SK-N-SH (cell line): ENCODE measurements around the gene WIZ. TPM values are rescaled to one million over a fixed set of nuclear protein-coding genes. Genes with fewer than 3 reads are reported as not detected.
A peak's percentile ranks its signal among the peaks of the same experiment; 100 is the strongest.
"Not testable (repeated sequence)": the region's sequence is repeated elsewhere in the genome, so short reads cannot be mapped to it uniquely, and the experiment has no call there.

Source experiments
- CTCF ChIA-PET: fragments of 300-600, 350-600 bp; formaldehyde crosslinking; extraction: SDS; loops from one replicate; lab custom pipeline; 2021; lab: Yijun Ruan, JAX
- POLR2A ChIA-PET: fragments of 350-600 bp; sonication (Branson Sonifier 250); formaldehyde crosslinking; extraction: SDS; loops from one replicate; lab custom pipeline; 2020; ENCODE audit warnings: antibody characterized with exemption, inconsistent platforms; lab: Yijun Ruan, JAX
- DNase-seq: peaks from one replicate; pipeline ENCODE4 v3.0.0; 2012
- H2AFZ ChIP-seq: fragments of 200-600 bp; sonication (generic); 2 replicates; pipeline ENCODE4 v1.8.1; 2016; ENCODE audit warnings: antibody characterized with exemption, mild to moderate bottlenecking, low read depth
- H3F3A ChIP-seq: fragments of 200-600 bp; sonication (generic); replicated peaks from 2 replicates; pipeline ENCODE3; 2016; ENCODE audit warnings: antibody characterized with exemption, mild to moderate bottlenecking; ENCODE audit not compliant: insufficient read depth
- H3K27ac ChIP-seq, 2 experiments: fragments of 200-500 bp in 1 of 2; fragments of 200-600 bp in 1 of 2; sonication (Bioruptor generic) in 1 of 2; sonication (generic), shearing (Covaris generic) in 1 of 2; 2 replicates each; pipeline versions ENCODE4 v1.5.1 to v1.6.1; 2014 to 2016; ENCODE audit warnings: low read depth in 2 of 2, inconsistent platforms in 1 of 2, low read length in 1 of 2, mild to moderate bottlenecking in 1 of 2, mixed read lengths in 1 of 2
- H3K27me3 ChIP-seq: fragments of 200-600 bp; sonication (generic), shearing (Covaris generic); 2 replicates; pipeline ENCODE4 v1.6.1; 2016; ENCODE audit warnings: mixed run types; ENCODE audit not compliant: insufficient read depth
- H3K36me3 ChIP-seq, 2 experiments: fragments of 200-500 bp in 1 of 2; fragments of 200-600 bp in 1 of 2; sonication (Bioruptor generic) in 1 of 2; sonication (generic) in 1 of 2; replicated peaks in 1 of 2; 2 replicates each; pipeline versions ENCODE3 to v1.5.1; 2014 to 2016; ENCODE audit warnings: low read length in 1 of 2, mild to moderate bottlenecking in 1 of 2; ENCODE audit not compliant: insufficient read depth in 2 of 2, control insufficient read depth in 1 of 2
- H3K4me1 ChIP-seq, 2 experiments: fragments of 200-500 bp in 1 of 2; fragments of 200-600 bp in 1 of 2; sonication (Bioruptor generic) in 1 of 2; sonication (generic), shearing (Covaris generic) in 1 of 2; 2 replicates each; pipeline versions ENCODE4 v1.5.1 to v1.6.1; 2014 to 2016; ENCODE audit warnings: low read depth in 1 of 2, low read length in 1 of 2, mixed run types in 1 of 2; ENCODE audit not compliant: insufficient read depth in 2 of 2, control insufficient read depth in 1 of 2
- H3K4me2 ChIP-seq: fragments of 200-600 bp; sonication (generic), shearing (Covaris generic); 2 replicates; pipeline ENCODE4 v1.6.1; 2017; ENCODE audit warnings: mixed run types
- H3K4me3 ChIP-seq, 2 experiments: fragments of 200-500 bp in 1 of 2; fragments of 200-600 bp in 1 of 2; sonication (Bioruptor generic) in 1 of 2; sonication (generic), shearing (Covaris generic) in 1 of 2; 2 replicates each; pipeline versions ENCODE4 v1.5.1 to v1.8.1; 2014 to 2016; ENCODE audit warnings: low read depth in 2 of 2, inconsistent platforms in 1 of 2, low read length in 1 of 2, mild to moderate bottlenecking in 1 of 2, mixed read lengths in 1 of 2, moderate library complexity in 1 of 2
- H3K79me2 ChIP-seq: fragments of 200-600 bp; sonication (generic); 2 replicates; pipeline ENCODE4 v1.8.1; 2017; ENCODE audit warnings: mild to moderate bottlenecking; ENCODE audit not compliant: insufficient read depth
- H3K9ac ChIP-seq: fragments of 200-600 bp; sonication (generic); 2 replicates; pipeline ENCODE4 v1.6.1; 2017; ENCODE audit warnings: mixed run types
- H3K9me2 ChIP-seq: fragments of 200-600 bp; sonication (generic); 2 replicates; pipeline ENCODE4 v1.6.1; 2017; ENCODE audit warnings: mixed run types
- H3K9me3 ChIP-seq: fragments of 200-600 bp; sonication (generic); 2 replicates; pipeline ENCODE4 v1.6.1; 2017; ENCODE audit warnings: mixed run types, mild to moderate bottlenecking, moderate library complexity
- H4K20me1 ChIP-seq: fragments of 200-600 bp; sonication (generic); 2 replicates; pipeline ENCODE4 v1.6.1; 2017; ENCODE audit warnings: mild to moderate bottlenecking, mixed run types; ENCODE audit not compliant: insufficient read depth
- GATA2 ChIP-seq: sonication (generic); formaldehyde crosslinking; IDR thresholded peaks from 2 replicates; pipeline ENCODE4 v1.5.0; 2020; ENCODE audit warnings: mild to moderate bottlenecking, missing genetic modification reagents
- MEF2A ChIP-seq: IDR thresholded peaks from 2 replicates; pipeline ENCODE4 v1.4.0; 2012; ENCODE audit warnings: low read depth, borderline replicate concordance
- RAD21 ChIP-seq: IDR thresholded peaks from 2 replicates; pipeline ENCODE4 v1.6.1; 2012; ENCODE audit warnings: mild to moderate bottlenecking, low read length
- SIN3A ChIP-seq: IDR thresholded peaks from 2 replicates; pipeline ENCODE4 v1.6.1; 2012; ENCODE audit warnings: low read depth, mild to moderate bottlenecking, low read length, moderate library complexity, borderline replicate concordance
- TAF1 ChIP-seq: IDR thresholded peaks from 2 replicates; pipeline ENCODE4 v1.6.1; 2012; ENCODE audit warnings: low read depth, mild to moderate bottlenecking, low read length, moderate library complexity, borderline replicate concordance
- ZBTB33 ChIP-seq: IDR thresholded peaks from 2 replicates; pipeline ENCODE4 v1.4.0; 2012; ENCODE audit warnings: low read depth, borderline replicate concordance
- WGBS: methylation state at CpG from one replicate; pipeline ENCODE4 v1.1.6; 2017; ENCODE audit warnings: low lambda C conversion rate; 5-methylcytosine and 5-hydroxymethylcytosine counted together
- polyA plus RNA-seq, 3 experiments: library from polyadenylated mRNA; depleted of rRNA; stranded (reverse); fragments of >200 nt; gene quantifications; 2 replicates each; pipeline ENCODE4 v1.2.3, GENCODE V29; 2012
- TF ChIP-seq, protein P1 (sequence below): IDR thresholded peaks from 2 replicates; pipeline ENCODE4; 2012

Gene WIZ
- polyA plus RNA-seq, 1 of the 3 experiments (the other 2 are of a cell fraction), result 15.5 TPM

- TF ChIP-seq, protein P1, sequence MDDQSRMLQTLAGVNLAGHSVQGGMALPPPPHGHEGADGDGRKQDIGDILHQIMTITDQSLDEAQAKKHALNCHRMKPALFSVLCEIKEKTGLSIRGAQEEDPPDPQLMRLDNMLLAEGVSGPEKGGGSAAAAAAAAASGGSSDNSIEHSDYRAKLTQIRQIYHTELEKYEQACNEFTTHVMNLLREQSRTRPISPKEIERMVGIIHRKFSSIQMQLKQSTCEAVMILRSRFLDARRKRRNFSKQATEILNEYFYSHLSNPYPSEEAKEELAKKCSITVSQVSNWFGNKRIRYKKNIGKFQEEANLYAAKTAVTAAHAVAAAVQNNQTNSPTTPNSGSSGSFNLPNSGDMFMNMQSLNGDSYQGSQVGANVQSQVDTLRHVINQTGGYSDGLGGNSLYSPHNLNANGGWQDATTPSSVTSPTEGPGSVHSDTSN, result no peak
- no peak for TF ChIP-seq TAF1
- no peak for TF ChIP-seq GATA2
- no peak for TF ChIP-seq SIN3A
- TF ChIP-seq RAD21, result no peak
These were observed 31.6 kb downstream of the WIZ start (continued) for GRCh38 chr19:15418231-15418578.

DNA sequence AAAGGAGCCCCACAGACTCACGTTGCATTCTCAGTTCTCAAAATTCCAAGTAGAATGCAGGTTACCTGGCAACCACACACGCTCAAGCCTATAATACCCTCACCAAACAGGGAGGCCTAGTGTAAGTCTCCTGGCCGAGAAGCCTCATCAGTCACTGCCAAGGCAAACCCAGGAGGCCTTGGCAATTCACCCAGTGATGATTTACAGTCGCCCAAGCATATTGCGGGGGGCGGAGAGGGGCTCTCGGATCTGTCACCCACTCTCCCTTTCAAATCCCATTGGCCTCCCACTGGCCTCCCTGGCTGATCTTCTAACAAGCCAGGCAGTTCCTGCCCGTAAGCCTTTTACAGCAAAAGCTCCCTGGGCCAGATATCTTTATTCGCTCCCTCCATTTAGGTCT lies 32.1 kb downstream of the WIZ start:
- Histone ChIP-seq H3K4me1 (peaks cover 10 to 36% of the 10 kb centered on the region in 2 experiments; a peak in 3 of 4 replicates), H3K27ac (peak overlapping the region; percentile 73 to 89; a peak in 2 of 4 replicates), H3K27me3 (no peaks in the 10 kb centered on the region), H3F3A (peaks cover 10% of the 10 kb centered on the region), H3K36me3 (peaks cover 11 to 25% of the 10 kb centered on the region in 2 experiments), H3K9me3 (no peaks in the 10 kb centered on the region), H3K9ac (peak overlapping the region; percentile 87), H3K4me2 (peak overlapping the region; percentile 89), H4K20me1 (peaks cover 50% of the 10 kb centered on the region), H3K79me2 (peaks cover 61% of the 10 kb centered on the region), H3K9me2 (no peaks in the 10 kb centered on the region), H2AFZ (no peak overlapping the region), H3K4me3 (peak overlapping the region; percentile 93 to 94)
- POLR2A ChIA-PET, result interaction anchor here (1.7 to 2.1 kb wide), 2 partner anchors 8 to 218 kb away, joined by 5 to 7 read pairs; no protein-coding TSS in a partner anchor
- TF ChIP-seq MEF2A, result no peak
- TF ChIP-seq, protein P1, result peak; percentile 13; the same call in 1 of the 2 replicates
- no peak for DNase-seq
- CTCF ChIA-PET, result interaction anchor here (1.9 to 3.1 kb wide), 3 partner anchors 13 to 153 kb away, joined by 4 to 19 read pairs (median 11); no protein-coding TSS in a partner anchor
- WGBS, result 25% methylated on average over 5 of the region's 9 CpGs

- Histone ChIP-seq H2AFZ (no peak overlapping the region), H3K79me2 (peaks cover 100% of the 10 kb centered on the region), H3K27me3 (no peaks in the 10 kb centered on the region), H3K9ac (no peak overlapping the region), H3K27ac (no peak overlapping the region), H3K4me3 (no peak overlapping the region), H3K9me3 (no peaks in the 10 kb centered on the region), H3K4me2 (no peak overlapping the region), H4K20me1 (peaks cover 93% of the 10 kb centered on the region), H3K36me3 (peaks cover 17 to 26% of the 10 kb centered on the region in 2 experiments), H3F3A (no peaks in the 10 kb centered on the region), H3K4me1 (peaks cover 5 to 7% of the 10 kb centered on the region in 2 experiments; a peak in 2 of 4 replicates)
- DNase-seq, result no peak
- WGBS, result 90% methylated on average over 4 of the region's 4 CpGs
- ChIA-PET POLR2A (no interaction called here), CTCF (no interaction called here)
- TF ChIP-seq ZBTB33, result no peak
- no peak for TF ChIP-seq TAF1
- TF ChIP-seq, all 33 proteins: peak for 0
- no peaks in the 10 kb centered on the region for H3K9me2 ChIP-seq
These were observed 36.9 kb downstream of the WIZ start for GRCh38 chr19:15412832-15413231.

- not testable (repeated sequence) for H3K4me3 ChIP-seq, H3K27me3 ChIP-seq, DNase-seq, H3K9me3 ChIP-seq, H3K9ac ChIP-seq, H3K4me1 ChIP-seq, H3K27ac ChIP-seq, H3K4me2 ChIP-seq, H3F3A ChIP-seq, H2AFZ ChIP-seq, H3K9me2 ChIP-seq
- H3K79me2 ChIP-seq, result peaks cover 100% of the 10 kb centered on the region
- ChIA-PET POLR2A (interaction anchor here (1.1 kb wide), 1 partner anchor 7 kb away, joined by 4 read pairs; the partner anchor contains the start of gene AKAP8L), CTCF (interaction anchor here (1.2 kb wide), 1 partner anchor 234 kb away, joined by 4 read pairs; no protein-coding TSS in a partner anchor)
- peaks cover 14 to 24% of the 10 kb centered on the region in 2 experiments for H3K36me3 ChIP-seq
- H4K20me1 ChIP-seq, result peaks cover 95% of the 10 kb centered on the region
- WGBS, result 97% methylated on average over 2 of the region's 2 CpGs
These were observed 38.4 kb downstream of the WIZ start for GRCh38 chr19:15411351-15411750.
